ENCODE data around the gene SINHCAF.
"Not testable (repeated sequence)": the region's sequence is repeated elsewhere in the genome, so short reads cannot be mapped to it uniquely, and the experiment has no call there.

Gene SINHCAF

DNA sequence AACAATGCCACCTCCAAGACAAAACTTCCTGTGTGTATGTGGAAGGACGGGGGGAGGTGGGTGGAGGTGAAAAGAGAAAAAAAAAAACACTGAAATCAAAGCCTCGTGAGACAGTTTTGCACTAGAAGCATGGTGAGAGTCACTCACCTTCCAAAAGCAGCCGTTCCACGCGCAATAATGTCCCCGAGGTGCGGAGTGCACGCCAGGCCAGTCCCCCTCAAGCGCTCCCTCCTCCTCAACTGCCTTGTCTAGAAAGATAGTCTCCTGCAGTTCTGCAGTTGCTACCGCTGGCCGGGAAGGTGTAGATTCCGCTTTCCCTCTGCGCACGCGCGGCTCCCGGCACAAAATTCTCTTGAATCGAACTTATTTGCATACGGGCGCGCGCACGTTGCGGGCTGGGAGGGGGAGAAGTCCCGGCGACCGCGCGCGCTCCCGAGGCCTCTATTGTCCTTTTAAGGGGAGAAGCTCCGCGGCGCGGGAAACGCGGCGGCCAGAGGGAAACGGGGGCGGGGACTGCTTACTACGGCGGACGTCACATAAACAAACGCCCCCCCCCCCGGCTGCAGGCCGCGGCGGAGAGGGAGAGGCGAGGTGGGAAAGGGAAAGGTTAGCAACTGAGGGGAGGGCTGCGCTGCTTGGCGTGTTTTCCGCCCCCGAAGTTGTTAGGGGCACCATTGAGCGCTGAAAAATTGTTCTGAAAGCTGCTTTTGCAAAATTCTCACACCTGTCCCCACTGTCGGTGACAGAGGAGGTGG, at the start of gene SINHCAF:
Gene SINHCAF, minus strand, starts transcription at position 274 of the 755 bp plus-strand sequence. CDS start 27,946 bp downstream, outside the sequence.
- TF ChIP-seq ZNF274 (IDR thresholded peaks at IDR 0.05; ENCODE audit: low read depth, low read length), result no peak
- H3K4me3 ChIP-seq (ENCODE audit: low read length), result peak within 1 kb of the TSS; percentile 84

GRCh38 chr12:31375422-31375821, 49.5 kb upstream of the SINHCAF start:
- not testable (repeated sequence) for H3K4me3 ChIP-seq (ENCODE audit: low read length)

GRCh38 chr12:31371256-31371620, 45.3 kb upstream of the SINHCAF start:
- H3K4me3 ChIP-seq (ENCODE audit: low read length), result no peak overlapping the region
- no peak for TF ChIP-seq ZNF274 (IDR thresholded peaks at IDR 0.05; ENCODE audit: low read depth, low read length)

- no peak overlapping the region for H3K4me3 ChIP-seq (ENCODE audit: low read length)
- no peak for TF ChIP-seq ZNF274 (IDR thresholded peaks at IDR 0.05; ENCODE audit: low read depth, low read length)
Measured at GRCh38 chr12:31370531-31371255, 44.7 kb upstream of the SINHCAF start.

DNA sequence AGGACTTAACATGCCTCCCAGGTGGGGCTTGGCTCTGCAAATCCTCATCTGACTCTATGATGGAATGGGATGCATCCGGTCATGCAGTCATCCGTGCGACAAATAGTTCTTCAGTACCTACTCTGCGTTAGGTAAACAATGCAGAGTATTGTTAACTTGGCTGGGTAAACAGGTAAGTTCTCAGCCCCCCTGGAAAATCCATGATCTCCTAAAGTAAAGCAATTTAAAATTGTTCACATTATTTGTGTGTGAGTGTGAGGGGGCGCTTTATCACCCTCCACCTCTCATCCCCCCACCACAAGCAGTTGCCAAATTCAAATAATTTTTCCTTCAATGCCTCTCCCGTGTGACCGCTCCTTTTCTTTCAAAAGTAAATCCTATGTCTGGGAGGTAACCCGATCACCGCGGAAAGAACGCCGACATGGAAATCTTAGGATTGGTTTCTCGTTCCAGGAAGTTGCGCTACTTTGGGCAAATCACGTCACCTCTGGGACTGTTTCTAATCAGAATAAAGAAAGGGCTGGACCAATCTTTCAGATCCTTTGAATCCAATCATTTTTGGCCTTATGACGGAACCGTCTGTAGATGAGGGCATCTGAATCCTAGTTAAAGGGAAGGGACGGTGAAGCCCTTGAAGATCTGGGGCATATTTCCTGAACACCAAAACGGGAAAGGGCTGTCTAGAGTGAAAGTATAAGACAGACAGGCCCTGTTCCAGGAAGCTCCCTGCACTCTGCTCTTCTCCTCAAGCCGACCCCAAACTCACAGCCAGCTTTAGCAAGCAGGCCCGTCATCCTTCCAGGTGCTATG, 44.0 kb upstream of the SINHCAF start:
- no peak for TF ChIP-seq ZNF274 (IDR thresholded peaks at IDR 0.05; ENCODE audit: low read depth, low read length)
- H3K4me3 ChIP-seq (ENCODE audit: low read length), result no peak overlapping the region

DNA sequence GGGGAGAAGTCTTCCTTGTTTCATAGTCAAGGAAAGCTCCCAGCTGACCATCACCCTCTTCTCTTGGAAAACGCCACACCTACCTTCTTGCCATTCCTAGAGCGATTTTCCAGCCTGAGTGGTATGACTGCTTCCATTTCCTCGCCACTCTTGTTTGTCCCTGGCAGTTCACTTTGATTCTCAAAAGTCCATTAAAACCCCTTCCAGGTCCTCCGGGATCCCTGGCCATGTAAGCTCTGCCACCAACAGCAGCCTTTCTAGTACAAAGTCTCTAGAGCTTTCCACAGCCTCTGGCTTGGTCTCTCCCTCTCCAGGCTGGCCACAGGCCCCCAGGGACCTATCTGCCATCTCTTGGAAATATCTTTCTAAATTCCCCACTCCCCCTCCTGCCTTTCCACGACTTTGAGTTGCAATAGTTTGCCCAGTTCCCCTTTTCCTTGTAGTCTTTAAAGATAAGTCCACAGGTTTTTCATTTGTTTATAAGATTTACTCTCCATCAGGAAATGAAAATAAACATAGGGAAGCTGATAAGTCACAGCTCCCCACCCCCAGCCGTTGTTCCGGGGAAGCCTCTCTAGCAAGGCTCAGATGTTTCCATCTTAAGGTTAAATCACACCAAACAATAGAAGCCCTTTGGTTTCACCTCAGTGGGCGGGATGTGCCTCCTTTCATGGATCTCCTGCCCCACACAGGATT, 42.9 kb upstream of the SINHCAF start:
- no peak for TF ChIP-seq ZNF274 (IDR thresholded peaks at IDR 0.05; ENCODE audit: low read depth, low read length)
- no peak overlapping the region for H3K4me3 ChIP-seq (ENCODE audit: low read length)

- no peak for TF ChIP-seq ZNF274 (IDR thresholded peaks at IDR 0.05; ENCODE audit: low read depth, low read length)
- no peak overlapping the region for H3K4me3 ChIP-seq (ENCODE audit: low read length)
Measured at GRCh38 chr12:31366104-31366621, 40.2 kb upstream of the SINHCAF start.

- no peak overlapping the region for H3K4me3 ChIP-seq (ENCODE audit: low read length)
- TF ChIP-seq ZNF274 (IDR thresholded peaks at IDR 0.05; ENCODE audit: low read depth, low read length), result no peak
Measured at GRCh38 chr12:31363831-31364230, 37.9 kb upstream of the SINHCAF start.

DNA sequence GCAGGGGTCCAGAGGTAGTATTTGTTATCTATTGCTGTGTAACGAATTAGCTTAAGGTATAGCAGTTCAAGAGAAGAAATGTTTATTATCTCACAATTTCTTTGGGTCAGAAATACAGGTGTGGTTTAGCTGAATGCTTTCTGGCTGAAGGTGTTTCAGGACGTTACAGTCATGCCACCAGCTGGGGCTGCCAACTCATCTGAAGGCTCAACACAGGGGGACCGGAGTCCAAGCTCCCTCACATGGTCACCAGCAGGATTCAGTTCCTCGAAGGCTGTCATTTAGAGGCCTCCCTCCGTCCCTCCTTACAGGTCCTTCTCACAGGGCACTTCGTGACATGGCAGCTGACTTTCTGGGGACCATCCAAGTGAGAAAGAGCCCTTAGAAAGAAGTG, 37.5 kb upstream of the SINHCAF start:
- no peak overlapping the region; the same call in 1 of the 2 replicates for H3K4me3 ChIP-seq (ENCODE audit: low read length)
- TF ChIP-seq ZNF274 (IDR thresholded peaks at IDR 0.05; ENCODE audit: low read depth, low read length), result no peak

DNA sequence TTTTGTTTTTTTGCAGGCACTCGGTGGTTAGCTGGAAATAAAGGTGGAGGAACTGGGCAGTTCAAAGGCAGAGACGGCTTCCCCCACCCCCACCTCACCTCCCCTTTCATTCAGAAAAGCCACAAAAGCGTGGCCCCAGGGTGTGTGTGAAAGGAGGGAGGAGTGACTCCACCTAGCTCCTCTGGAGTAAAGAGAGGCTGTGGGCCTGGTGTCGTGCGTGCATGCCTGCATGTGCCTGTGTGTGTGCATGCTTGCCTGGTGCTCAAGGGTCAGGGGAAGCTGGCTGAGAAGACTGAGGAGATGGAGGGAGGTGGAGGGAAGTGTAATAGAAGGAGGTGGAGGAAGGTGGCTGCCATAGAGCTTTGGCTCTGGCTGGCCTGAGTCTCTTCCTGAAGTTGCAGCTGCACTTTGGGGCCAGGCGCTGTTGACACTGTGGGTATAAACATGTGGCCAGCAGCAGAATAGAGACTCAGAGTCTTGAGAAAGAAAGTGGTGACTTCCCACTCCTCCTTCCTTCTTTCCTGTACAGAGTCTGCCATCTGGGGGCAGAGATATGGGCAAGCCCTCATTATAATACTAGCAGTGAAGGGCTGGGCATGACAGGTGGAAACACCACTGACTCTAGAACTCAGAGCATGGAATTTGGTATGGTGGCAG, 36.9 kb upstream of the SINHCAF start:
- H3K4me3 ChIP-seq (ENCODE audit: low read length), result no peak overlapping the region; the same call in 1 of the 2 replicates
- no peak for TF ChIP-seq ZNF274 (IDR thresholded peaks at IDR 0.05; ENCODE audit: low read depth, low read length)

GRCh38 chr12:31362115-31362758, 36.3 kb upstream of the SINHCAF start:
- H3K4me3 ChIP-seq (ENCODE audit: low read length), result no peak overlapping the region
- no peak for TF ChIP-seq ZNF274 (IDR thresholded peaks at IDR 0.05; ENCODE audit: low read depth, low read length)

GRCh38 chr12:31361730-31362114, 35.8 kb upstream of the SINHCAF start:
- TF ChIP-seq ZNF274 (IDR thresholded peaks at IDR 0.05; ENCODE audit: low read depth, low read length), result no peak
- H3K4me3 ChIP-seq (ENCODE audit: low read length), result no peak overlapping the region

DNA sequence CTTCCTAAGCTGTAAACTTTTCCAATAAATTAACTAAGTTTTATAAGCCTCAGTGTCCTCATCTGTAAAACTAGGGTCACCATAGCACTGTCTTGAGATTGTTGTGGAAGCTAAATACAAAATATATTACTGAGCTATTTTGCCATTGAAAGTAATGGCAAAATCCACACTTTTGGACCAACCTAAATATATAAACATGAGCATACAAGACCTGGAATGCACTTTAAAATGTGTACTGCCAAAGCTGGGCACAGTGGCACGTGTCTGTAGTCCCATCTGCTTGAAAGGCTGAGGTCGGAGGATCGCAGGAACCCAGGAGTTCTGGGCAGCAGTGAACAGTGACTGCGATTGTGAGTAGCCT, 29.8 kb upstream of the SINHCAF start:
- no peak for TF ChIP-seq ZNF274 (IDR thresholded peaks at IDR 0.05; ENCODE audit: low read depth, low read length)
- no peak overlapping the region for H3K4me3 ChIP-seq (ENCODE audit: low read length)

All from GM08714 (cell line).